ENCODE measurements around the gene STK31. TPM values are rescaled to one million over a fixed set of nuclear protein-coding genes. Genes with fewer than 3 reads are reported as not detected.

Gene STK31
- total and polyA plus RNA-seq, 4 donors, result 0.03 to 0.59 (median 0.18) TPM

GRCh38 chr7:23788843-23789242 lies 78.8 kb downstream of the STK31 start:
- 78% methylated on average over 3 of the region's 3 CpGs for WGBS
- TF ChIP-seq JUND (IDR thresholded peaks at IDR 0.05), result no peak
- TF ChIP-seq FOXA2 (IDR thresholded peaks at IDR 0.05), result no peak
- no peak for TF ChIP-seq REST (IDR thresholded peaks at IDR 0.05)
- TF ChIP-seq ZBTB33 (IDR thresholded peaks at IDR 0.05), result no peak
- TF ChIP-seq RXRA (IDR thresholded peaks at IDR 0.05), result no peak
- no peak for TF ChIP-seq SP1 (IDR thresholded peaks at IDR 0.05)
- no peak for TF ChIP-seq CTCF (IDR thresholded peaks at IDR 0.05; ENCODE audit: low read depth, low read length, missing input control)
- no peak for TF ChIP-seq MAX (IDR thresholded peaks at IDR 0.05)
- TF ChIP-seq YY1 (IDR thresholded peaks at IDR 0.05), result no peak
- no peak for TF ChIP-seq ATF3 (IDR thresholded peaks at IDR 0.05)
- no peak for TF ChIP-seq GABPA (IDR thresholded peaks at IDR 0.05 in 1 of 2, conservative IDR thresholded peaks at IDR 0.05 in 1 of 2)
- TF ChIP-seq TAF1 (conservative IDR thresholded peaks at IDR 0.05), result no peak
- TF ChIP-seq NR2F2 (IDR thresholded peaks at IDR 0.05), result no peak
- TF ChIP-seq EGR1 (IDR thresholded peaks at IDR 0.05; ENCODE audit: low read depth in 2 of 2), result no peak
- TF ChIP-seq RAD21 (IDR thresholded peaks at IDR 0.05), result no peak
- no peak for TF ChIP-seq HNF4A (conservative IDR thresholded peaks at IDR 0.05)
- TF ChIP-seq HNF4G (IDR thresholded peaks at IDR 0.05), result no peak
- no peak for TF ChIP-seq FOXA1 (IDR thresholded peaks at IDR 0.05)
- Histone ChIP-seq H3K27me3 (ENCODE audit: control insufficient read depth in 4 of 4, insufficient read depth in 4 of 4, low read length in 3 of 4) (no peaks in the 10 kb centered on the region), H3K9ac (ENCODE audit: low read depth in 1 of 2, low read length in 2 of 2) (no peak overlapping the region), H3K36me3 (ENCODE audit: control insufficient read depth in 4 of 4, insufficient read depth in 3 of 4, low read depth in 1 of 4, low read length in 3 of 4) (no peaks in the 10 kb centered on the region), H3K9me3 (ENCODE audit: control insufficient read depth in 4 of 4, low read length in 3 of 4) (no peaks in the 10 kb centered on the region), H3K4me3 (ENCODE audit: low read depth in 1 of 3, low read length in 3 of 3) (no peak overlapping the region), H3K4me1 (ENCODE audit: control insufficient read depth in 4 of 4, insufficient read depth in 4 of 4, low read length in 3 of 4) (no peaks in the 10 kb centered on the region), H3K27ac (ENCODE audit: low read depth in 1 of 2, low read length in 2 of 2) (no peak overlapping the region)
- no peak for DNase-seq (ENCODE audit: low spot score)
